GM13977 (cell line): ENCODE results near the gene SCN3A.
A peak's percentile ranks its signal among the peaks of the same experiment; 100 is the strongest.

Experiments
- DNase-seq: peaks from one replicate; pipeline ENCODE4 v3.0.0; 2012; ENCODE audit warnings: low spot score
- in situ Hi-C: fragments of 300-500 bp; cut with MboI; formaldehyde crosslinking; loops from one replicate; pipeline ENCODE4 v1.12.0; 2022; ENCODE audit warnings: low sequenced_read_pairs, low pct_unique_long_range_greater_than_20kb, mixed read lengths, inconsistent platforms; ENCODE audit not compliant: unreplicated experiment
- TF ChIP-seq, protein P1 (sequence below): IDR thresholded peaks from 2 replicates; pipeline ENCODE4 v1.5.1; 2012; ENCODE audit warnings: mild to moderate bottlenecking, control low read depth; ENCODE audit not compliant: insufficient read depth; ENCODE audit errors: extremely low read depth, missing control alignments

The SCN3A gene

DNA sequence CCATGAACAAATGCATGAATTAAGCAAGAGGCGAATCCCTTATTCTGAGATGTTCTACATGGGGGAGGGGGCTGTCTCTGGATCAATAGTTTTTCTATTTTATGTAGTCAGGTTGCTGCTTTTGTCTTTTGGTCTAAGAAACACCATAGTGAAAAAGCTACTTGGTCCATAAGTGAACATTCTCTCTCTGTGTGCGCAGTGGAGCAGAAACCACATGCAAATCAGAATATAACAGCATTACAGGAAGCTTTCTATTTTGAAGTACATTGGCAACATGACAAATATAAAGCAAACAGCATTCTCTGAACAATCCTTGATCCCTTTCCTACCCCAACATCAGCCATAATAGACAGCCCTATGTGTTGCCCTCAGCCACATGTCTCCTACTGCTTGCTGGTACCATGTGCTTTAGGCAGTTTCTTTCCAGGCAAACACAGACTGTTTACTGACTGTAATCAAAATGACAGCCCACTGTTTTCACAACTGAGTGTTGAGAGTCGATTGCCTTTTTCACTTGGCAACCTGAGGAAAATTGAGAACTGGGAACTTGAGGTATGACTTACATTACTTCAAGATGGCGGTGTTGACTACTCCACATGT lies 10.6 kb downstream of the SCN3A start:
- DNase-seq: peak; percentile 6
- in situ Hi-C loops: loop anchor here (25.0 kb wide), 1 partner anchor 181 kb away; no protein-coding TSS in a partner anchor
- TF ChIP-seq, protein P1, sequence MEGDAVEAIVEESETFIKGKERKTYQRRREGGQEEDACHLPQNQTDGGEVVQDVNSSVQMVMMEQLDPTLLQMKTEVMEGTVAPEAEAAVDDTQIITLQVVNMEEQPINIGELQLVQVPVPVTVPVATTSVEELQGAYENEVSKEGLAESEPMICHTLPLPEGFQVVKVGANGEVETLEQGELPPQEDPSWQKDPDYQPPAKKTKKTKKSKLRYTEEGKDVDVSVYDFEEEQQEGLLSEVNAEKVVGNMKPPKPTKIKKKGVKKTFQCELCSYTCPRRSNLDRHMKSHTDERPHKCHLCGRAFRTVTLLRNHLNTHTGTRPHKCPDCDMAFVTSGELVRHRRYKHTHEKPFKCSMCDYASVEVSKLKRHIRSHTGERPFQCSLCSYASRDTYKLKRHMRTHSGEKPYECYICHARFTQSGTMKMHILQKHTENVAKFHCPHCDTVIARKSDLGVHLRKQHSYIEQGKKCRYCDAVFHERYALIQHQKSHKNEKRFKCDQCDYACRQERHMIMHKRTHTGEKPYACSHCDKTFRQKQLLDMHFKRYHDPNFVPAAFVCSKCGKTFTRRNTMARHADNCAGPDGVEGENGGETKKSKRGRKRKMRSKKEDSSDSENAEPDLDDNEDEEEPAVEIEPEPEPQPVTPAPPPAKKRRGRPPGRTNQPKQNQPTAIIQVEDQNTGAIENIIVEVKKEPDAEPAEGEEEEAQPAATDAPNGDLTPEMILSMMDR: no peak

GRCh38 chr2:165192729-165193128 lies 11.1 kb downstream of the SCN3A start:
- no peak for DNase-seq
- TF ChIP-seq, protein P1: no peak
- in situ Hi-C loops: loop anchor here (25.0 kb wide), 1 partner anchor 180 kb away; no protein-coding TSS in a partner anchor

DNA sequence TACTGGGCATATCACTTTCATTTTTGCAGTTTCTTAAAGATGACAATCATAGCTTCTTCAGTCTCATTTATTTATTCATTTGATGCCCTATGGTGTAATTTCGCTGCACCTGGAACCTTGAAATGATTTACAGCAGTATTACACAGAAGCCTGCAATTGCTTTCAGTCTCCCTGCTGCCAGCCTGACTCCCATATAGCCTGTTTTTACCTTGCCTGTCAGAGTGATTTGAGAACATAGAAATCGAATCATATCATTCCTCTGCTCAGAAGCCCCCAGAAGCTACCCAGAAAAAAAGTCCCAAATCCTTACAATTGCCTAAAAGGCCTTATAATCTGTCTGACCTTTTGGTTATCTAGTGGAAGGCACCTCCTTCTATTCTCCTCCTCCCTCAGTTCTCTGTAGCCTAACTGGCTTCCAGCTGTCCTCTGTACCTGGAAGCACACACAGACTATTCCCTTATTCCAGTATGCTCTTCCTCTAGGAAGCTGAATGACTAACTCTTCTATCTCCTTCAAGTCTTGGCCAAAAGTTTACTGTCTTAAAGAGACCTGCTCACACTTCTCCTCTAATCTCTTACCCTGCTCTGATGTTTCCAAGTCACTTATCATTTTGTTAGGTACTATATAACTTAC lies 12.6 kb downstream of the SCN3A start:
- in situ Hi-C loops: loop anchor here (25.0 kb wide), 1 partner anchor 179 kb away; no protein-coding TSS in a partner anchor
- TF ChIP-seq, protein P1: no peak
- no peak for DNase-seq

DNA sequence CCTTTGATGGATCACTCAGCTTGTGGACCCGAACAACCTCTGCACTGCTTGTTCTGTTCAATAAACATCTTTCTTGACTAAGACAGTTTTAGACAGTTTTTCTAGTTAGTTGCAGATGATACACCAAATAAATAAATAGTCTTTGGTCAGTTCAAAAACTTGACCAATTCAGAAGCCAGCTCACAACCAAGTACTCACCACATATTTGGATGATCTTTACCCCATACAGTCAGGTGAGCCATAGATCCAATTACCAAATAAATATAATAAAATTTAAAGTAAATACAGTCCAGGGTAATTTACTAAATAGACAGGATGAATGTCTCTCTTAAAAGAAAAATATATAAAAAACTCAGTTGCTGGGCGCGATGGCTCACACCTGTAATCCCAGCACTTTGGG lies 18.2 kb downstream of the SCN3A start:
- DNase-seq: no peak
- TF ChIP-seq, protein P1: no peak
- in situ Hi-C loops: loop anchor here (25.0 kb wide), 1 partner anchor 173 kb away; no protein-coding TSS in a partner anchor

GRCh38 chr2:165182029-165182428 lies 21.8 kb downstream of the SCN3A start:
- DNase-seq: no peak
- in situ Hi-C loops: loop anchor here (25.0 kb wide), 1 partner anchor 170 kb away; no protein-coding TSS in a partner anchor
- TF ChIP-seq, protein P1: no peak

- TF ChIP-seq, protein P1: no peak
- in situ Hi-C loops: loop anchor here (25.0 kb wide), 1 partner anchor 164 kb away; no protein-coding TSS in a partner anchor
These were observed 27.1 kb downstream of the SCN3A start for GRCh38 chr2:165176780-165177179.

More at GRCh38 chr2:165176780-165177179, 27.1 kb downstream of the SCN3A start:
- no peak for DNase-seq
